GM19395 (cell line): Measurements from ENCODE around the gene DLG3.

ENCODE experiments used
- ATAC-seq: cut with Tn5 transposase; IDR thresholded peaks from one replicate; pipeline ENCODE4 v1.9.1; 2021; ENCODE audit warnings: mild to moderate bottlenecking, moderate library complexity; ENCODE audit not compliant: unreplicated experiment

Gene DLG3

GRCh38 chrX:70476166-70476933 is 31.7 kb downstream of the DLG3 start:
- no peak for ATAC-seq

GRCh38 chrX:70476934-70477733 is 32.5 kb downstream of the DLG3 start:
- ATAC-seq: no peak

- no peak for ATAC-seq
These were observed 33.1 kb downstream of the DLG3 start for GRCh38 chrX:70477734-70478075.

GRCh38 chrX:70478526-70479245 is 34.1 kb downstream of the DLG3 start:
- ATAC-seq: no peak

- ATAC-seq: no peak
These were observed 34.7 kb downstream of the DLG3 start for GRCh38 chrX:70479247-70479921.

GRCh38 chrX:70479922-70480659 is 35.5 kb downstream of the DLG3 start:
- ATAC-seq: no peak

- no peak for ATAC-seq
These were observed 36.0 kb downstream of the DLG3 start for GRCh38 chrX:70480660-70481018.

GRCh38 chrX:70481471-70482270 is 37.0 kb downstream of the DLG3 start:
- no peak for ATAC-seq

GRCh38 chrX:70482300-70482699 is 37.7 kb downstream of the DLG3 start:
- ATAC-seq: no peak

GRCh38 chrX:70485466-70485865 is 40.8 kb downstream of the DLG3 start:
- ATAC-seq: no peak

- ATAC-seq: no peak
These were observed 44.2 kb downstream of the DLG3 start for GRCh38 chrX:70488856-70489255.

GRCh38 chrX:70494441-70494840 is 49.8 kb downstream of the DLG3 start:
- ATAC-seq: no peak

GRCh38 chrX:70496491-70496890 is 51.9 kb downstream of the DLG3 start:
- ATAC-seq: no peak

- no peak for ATAC-seq
These were observed 52.4 kb downstream of the DLG3 start for GRCh38 chrX:70497026-70497425.

GRCh38 chrX:70498129-70498528 is 53.5 kb downstream of the DLG3 start:
- no peak for ATAC-seq

- no peak for ATAC-seq
These were observed 56.2 kb downstream of the DLG3 start for GRCh38 chrX:70500826-70501225.

- ATAC-seq: no peak
These were observed 60.3 kb downstream of the DLG3 start for GRCh38 chrX:70504772-70505450.

GRCh38 chrX:70505451-70505841 is 60.8 kb downstream of the DLG3 start:
- ATAC-seq: no peak

- ATAC-seq: peak; percentile 77
These were observed 63.8 kb downstream of the DLG3 start for GRCh38 chrX:70508296-70508911.
